ENCODE measurements around the gene NRP2. TPM values are rescaled to one million over a fixed set of nuclear protein-coding genes. Genes with fewer than 3 reads are reported as not detected.
A peak's percentile ranks its signal among the peaks of the same experiment; 100 is the strongest.

NRP2 gene
- total and polyA plus RNA-seq, 11 donors: 2.0 to 57.5 (median 4.7) TPM

DNA sequence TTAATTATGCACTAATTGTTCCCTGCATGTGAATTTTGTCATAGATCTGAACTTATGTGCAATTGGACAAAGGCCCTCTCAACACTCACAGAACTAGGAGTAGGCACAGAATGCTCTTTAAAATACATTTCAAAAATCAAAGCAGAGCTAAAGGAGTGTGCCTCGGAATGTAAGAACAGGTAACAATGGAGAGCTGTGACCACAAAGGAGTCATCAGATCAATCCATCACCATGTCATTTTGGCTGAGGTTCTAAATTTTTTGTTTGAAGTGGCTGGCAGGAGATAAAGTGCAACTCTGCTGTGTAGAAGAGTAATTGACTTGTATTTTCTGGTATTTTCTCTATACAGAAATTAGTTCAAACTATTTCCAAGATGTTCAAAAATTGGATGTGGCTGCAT, 155.4 kb downstream of the NRP2 start:
- intact Hi-C loops (cut with DNase I): no loop called here
- Histone ChIP-seq H3K27me3 (no peaks in the 10 kb centered on the region), H3K4me1 (peaks cover 0 to 20% (median 3%) of the 10 kb centered on the region in 12 donors), H3K27ac (peak overlapping the region in 1 of 12 donors; percentile 80), H3K36me3 (no peaks in the 10 kb centered on the region), H3K9me3 (peaks cover 0 to 17% (median 0%) of the 10 kb centered on the region in 12 donors), H3K4me3 (no peak overlapping the region)
- 82 to 84% (median 83%) methylated on average over 1 of the region's 1 CpG for WGBS, 4 donors
- no peak for DNase-seq
- ATAC-seq: no peak
- TF ChIP-seq CTCF (IDR thresholded peaks at IDR 0.05): no peak
- no peak for TF ChIP-seq POLR2A (IDR thresholded peaks at IDR 0.05)

- DNase-seq: no peak
- no peak for TF ChIP-seq POLR2A (IDR thresholded peaks at IDR 0.05)
Observed at GRCh38 chr2:205845446-205845845, 163.1 kb downstream of the NRP2 start.

More at GRCh38 chr2:205845446-205845845, 163.1 kb downstream of the NRP2 start:
- no peak overlapping the region for H3K4me3 ChIP-seq
- no peaks in the 10 kb centered on the region for H3K4me1 ChIP-seq
- 77 to 82% (median 80%) methylated on average over 3 of the region's 3 CpGs for WGBS, 4 donors
- no peaks in the 10 kb centered on the region for H3K36me3 ChIP-seq
- no peak for ATAC-seq
- peaks cover 0 to under 1% (median 0%) of the 10 kb centered on the region in 12 donors for H3K9me3 ChIP-seq
- no peaks in the 10 kb centered on the region for H3K27me3 ChIP-seq
- no peak overlapping the region for H3K27ac ChIP-seq
- intact Hi-C loops (cut with DNase I): no loop called here
